Measurements from ENCODE around the gene C1QTNF12.

C1QTNF12 gene

DNA sequence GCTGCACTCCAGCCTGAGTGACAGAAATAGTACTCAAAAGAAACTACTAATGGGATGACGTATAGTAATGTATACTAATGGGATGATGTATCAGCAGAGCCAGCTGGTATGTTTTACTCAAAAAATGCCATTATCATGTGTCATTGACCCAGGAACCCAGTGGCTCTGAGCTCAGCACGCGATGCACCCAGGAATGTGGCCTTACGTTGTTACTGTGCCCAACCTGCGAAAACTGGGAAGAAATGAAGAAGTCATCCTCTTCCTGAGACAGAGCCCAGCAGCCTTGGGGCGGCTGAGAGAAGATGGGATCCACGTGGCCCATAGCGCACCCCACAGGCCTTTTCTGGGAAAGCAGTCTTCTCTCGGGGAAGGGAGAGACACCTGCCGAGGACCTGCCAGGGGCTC is 18.3 kb upstream of the C1QTNF12 start:
- DNase-seq (ENCODE audit: low read depth) = peak; percentile 93
- H3K4me3 ChIP-seq (replicated peaks; ENCODE audit: low read depth, low read length) = no peak overlapping the region
- TF ChIP-seq, protein P1, sequence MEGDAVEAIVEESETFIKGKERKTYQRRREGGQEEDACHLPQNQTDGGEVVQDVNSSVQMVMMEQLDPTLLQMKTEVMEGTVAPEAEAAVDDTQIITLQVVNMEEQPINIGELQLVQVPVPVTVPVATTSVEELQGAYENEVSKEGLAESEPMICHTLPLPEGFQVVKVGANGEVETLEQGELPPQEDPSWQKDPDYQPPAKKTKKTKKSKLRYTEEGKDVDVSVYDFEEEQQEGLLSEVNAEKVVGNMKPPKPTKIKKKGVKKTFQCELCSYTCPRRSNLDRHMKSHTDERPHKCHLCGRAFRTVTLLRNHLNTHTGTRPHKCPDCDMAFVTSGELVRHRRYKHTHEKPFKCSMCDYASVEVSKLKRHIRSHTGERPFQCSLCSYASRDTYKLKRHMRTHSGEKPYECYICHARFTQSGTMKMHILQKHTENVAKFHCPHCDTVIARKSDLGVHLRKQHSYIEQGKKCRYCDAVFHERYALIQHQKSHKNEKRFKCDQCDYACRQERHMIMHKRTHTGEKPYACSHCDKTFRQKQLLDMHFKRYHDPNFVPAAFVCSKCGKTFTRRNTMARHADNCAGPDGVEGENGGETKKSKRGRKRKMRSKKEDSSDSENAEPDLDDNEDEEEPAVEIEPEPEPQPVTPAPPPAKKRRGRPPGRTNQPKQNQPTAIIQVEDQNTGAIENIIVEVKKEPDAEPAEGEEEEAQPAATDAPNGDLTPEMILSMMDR (IDR thresholded peaks at IDR 0.05; ENCODE audit: low read length, missing control alignments) = peak; percentile 48

DNA sequence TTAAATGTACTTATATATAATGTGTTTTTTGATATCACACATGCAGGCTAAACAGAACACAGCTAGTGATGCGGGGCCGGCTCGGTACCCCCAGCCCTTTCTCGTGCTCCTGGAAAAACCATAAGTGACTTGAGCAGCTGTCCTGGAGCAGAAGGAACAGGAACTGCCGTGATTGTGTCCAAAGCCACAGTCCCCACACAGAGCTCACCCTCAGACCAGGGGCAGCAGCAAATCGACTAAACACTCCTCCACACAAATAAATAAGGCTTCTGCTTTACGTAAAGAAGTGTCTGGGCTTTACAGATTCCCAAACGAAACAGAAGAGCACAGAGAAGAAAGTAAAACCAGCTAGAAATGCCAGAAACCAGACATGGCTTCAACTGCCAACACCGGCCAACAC is 17.5 kb upstream of the C1QTNF12 start:
- TF ChIP-seq, protein P1 (IDR thresholded peaks at IDR 0.05; ENCODE audit: low read length, missing control alignments) = no peak
- DNase-seq (ENCODE audit: low read depth) = no peak

DNA sequence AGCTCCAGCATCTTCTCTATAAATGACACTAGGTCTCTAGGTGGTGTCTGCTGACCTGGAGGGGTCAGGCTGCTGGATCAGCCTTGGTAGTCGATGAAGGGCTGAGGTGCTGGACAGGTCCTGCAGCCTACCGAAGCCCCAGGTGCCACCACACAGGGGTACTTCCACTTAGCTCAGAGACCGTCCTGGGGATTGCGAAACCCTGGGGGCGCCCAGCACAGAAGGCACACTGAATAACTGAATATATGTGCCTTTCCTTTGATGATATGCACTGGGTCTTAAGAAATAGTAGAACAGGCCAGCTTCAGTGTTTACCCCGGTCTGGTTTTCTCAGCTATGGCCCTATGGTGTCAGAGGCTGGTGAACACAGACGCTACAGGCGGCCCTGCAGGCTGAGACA is 16.2 kb upstream of the C1QTNF12 start:
- H3K4me3 ChIP-seq (replicated peaks; ENCODE audit: low read depth, low read length) = no peak overlapping the region
- no peak for DNase-seq (ENCODE audit: low read depth)
- TF ChIP-seq, protein P1 (IDR thresholded peaks at IDR 0.05; ENCODE audit: low read length, missing control alignments) = no peak

More for the DNA sequence above, 17.5 kb upstream of the C1QTNF12 start:
- no peak overlapping the region for H3K4me3 ChIP-seq (replicated peaks; ENCODE audit: low read depth, low read length)

DNA sequence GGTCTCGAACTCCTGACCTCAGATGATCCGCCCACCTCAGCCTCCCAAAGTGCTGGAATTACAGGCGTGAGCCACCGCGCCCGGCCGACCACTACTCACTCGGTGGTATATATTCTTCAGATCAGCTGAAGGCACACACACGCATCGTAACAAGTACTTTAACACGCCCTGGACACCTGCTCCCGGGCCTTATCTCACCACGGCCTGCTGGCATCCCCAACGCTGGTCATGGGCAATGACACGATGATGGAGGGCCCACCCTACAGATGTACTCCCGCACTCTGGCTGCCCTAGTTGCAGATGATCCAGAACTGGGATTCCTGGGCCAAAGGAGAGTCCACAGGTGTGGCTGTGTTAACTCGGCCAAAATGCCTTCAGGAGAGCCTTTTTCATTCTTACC is 15.5 kb upstream of the C1QTNF12 start:
- TF ChIP-seq, protein P1 (IDR thresholded peaks at IDR 0.05; ENCODE audit: low read length, missing control alignments) = no peak

DNA sequence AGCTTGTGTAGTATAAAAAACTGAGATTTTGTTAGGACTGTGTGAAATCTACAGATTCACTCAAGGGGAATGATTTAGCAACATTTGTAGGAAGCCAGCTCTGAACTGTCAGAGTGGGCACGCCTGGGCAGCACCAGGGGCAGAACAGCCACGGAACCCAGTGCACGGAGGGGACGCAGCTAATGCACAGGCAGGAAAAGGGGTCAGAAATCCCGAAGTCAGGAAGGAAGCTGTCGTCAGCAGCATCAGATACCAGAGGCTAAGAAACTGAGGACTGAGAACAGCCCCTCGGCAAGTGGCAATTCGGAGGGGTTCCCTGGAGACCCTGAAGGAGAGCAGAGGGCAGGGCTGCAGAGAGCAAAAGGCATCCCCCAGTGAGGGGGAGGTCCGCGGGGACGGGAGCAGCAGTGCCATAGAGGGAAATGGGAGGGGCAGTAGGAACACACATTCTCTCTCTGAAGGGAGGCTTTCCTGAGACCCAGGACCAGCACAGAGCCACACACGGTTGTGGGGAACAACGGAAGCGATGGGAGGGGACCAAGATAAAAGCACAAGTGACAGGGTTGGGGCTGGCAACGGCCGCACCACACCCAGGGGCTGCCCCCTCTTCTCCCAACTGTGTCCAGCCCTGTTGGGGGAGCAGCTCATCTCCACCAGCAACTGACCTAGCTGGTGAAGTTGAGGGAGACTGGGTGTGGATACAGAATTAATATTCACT is 14.5 kb upstream of the C1QTNF12 start:
- TF ChIP-seq, protein P1 (IDR thresholded peaks at IDR 0.05; ENCODE audit: low read length, missing control alignments) = no peak
- H3K4me3 ChIP-seq (replicated peaks; ENCODE audit: low read depth, low read length) = no peak overlapping the region
- no peak for DNase-seq (ENCODE audit: low read depth)

More for the DNA sequence above, 15.5 kb upstream of the C1QTNF12 start:
- DNase-seq (ENCODE audit: low read depth) = no peak
- H3K4me3 ChIP-seq (replicated peaks; ENCODE audit: low read depth, low read length) = no peak overlapping the region

DNA sequence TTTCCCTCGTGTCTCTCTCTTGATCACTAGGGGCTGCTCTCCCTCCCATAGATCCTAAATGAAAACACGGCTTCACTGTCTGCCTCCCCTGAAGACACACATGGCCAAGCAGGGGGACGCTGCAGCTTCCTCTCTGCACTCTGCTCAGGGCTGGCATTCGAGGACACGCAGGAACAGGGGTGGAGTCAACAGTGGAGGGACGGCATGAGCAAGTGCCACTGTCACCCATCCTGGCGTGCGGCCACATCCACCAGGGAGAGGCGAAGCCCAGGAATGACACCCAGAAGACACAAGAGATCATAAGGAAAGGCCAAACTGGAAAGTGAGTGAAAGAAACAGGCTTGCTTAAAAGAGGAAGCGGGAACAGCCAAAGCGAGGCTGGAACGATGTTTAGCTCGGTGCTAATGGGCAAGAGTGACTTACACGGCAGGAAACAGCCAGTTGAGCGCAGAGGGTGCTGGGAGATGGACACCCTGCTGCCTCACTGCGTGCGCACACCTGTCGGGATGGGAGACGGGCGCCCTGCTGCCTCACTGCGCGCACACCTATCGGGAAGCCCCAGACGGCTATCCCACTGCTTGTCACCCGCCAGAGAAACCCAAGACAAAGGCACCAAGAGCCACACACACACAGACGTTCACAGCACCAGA is 13.6 kb upstream of the C1QTNF12 start:
- DNase-seq (ENCODE audit: low read depth) = no peak
- no peak overlapping the region for H3K4me3 ChIP-seq (replicated peaks; ENCODE audit: low read depth, low read length)
- TF ChIP-seq, protein P1 (IDR thresholded peaks at IDR 0.05; ENCODE audit: low read length, missing control alignments) = no peak

Data from fibroblast of pulmonary artery (primary cell).